Measurements from ENCODE around the gene CENATAC. TPM values are rescaled to one million over a fixed set of nuclear protein-coding genes. Genes with fewer than 3 reads are reported as not detected.

The CENATAC gene
- total and polyA plus RNA-seq, 9 of the 15 experiments (the other 6 are each of a cell fraction or from before 2014, with no cell fraction given), result 2.4 to 25.5 (median 13.7) TPM

GRCh38 chr11:118997627-118998387 lies at the start of gene CENATAC (continued):
- TF ChIP-seq ETS2 (tag; IDR thresholded peaks at IDR 0.05; ENCODE audit: borderline replicate concordance, poor library complexity, severe bottlenecking), result no peak
- no peak for TF ChIP-seq ZNF134 (CRISPR knock-in tag; conservative IDR thresholded peaks at IDR 0.05)
- TF ChIP-seq ZNF12 (CRISPR knock-in tag; IDR thresholded peaks at IDR 0.05), result peak; percentile 74; the same call in 1 of the 2 replicates
- TF ChIP-seq ZNF644 (tag; IDR thresholded peaks at IDR 0.05; ENCODE audit: low read depth), result 0 out of 2 replicates have a peak, but pooled peaks have one; percentile 45
- TF ChIP-seq GABPB1 (CRISPR knock-in tag; IDR thresholded peaks at IDR 0.05), result peak; percentile 22
- 0 out of 2 replicates have a peak, but pooled peaks have one; percentile 32 for TF ChIP-seq ZNF263 (CRISPR knock-in tag; IDR thresholded peaks at IDR 0.05; ENCODE audit: borderline replicate concordance)
- no peak for TF ChIP-seq PRPF4 (IDR thresholded peaks at IDR 0.05; ENCODE audit: insufficient read depth, low read depth, low read length, poor library complexity, severe bottlenecking)
- TF ChIP-seq DACH1 (IDR thresholded peaks at IDR 0.05; ENCODE audit: partially characterized antibody), result peak; percentile 5
- TF ChIP-seq MAFG (tag; conservative IDR thresholded peaks at IDR 0.05), result no peak
- peak; percentile 13; the same call in 1 of the 2 replicates for TF ChIP-seq ZBTB40 (IDR thresholded peaks at IDR 0.05)
- TF ChIP-seq ZBTB40 (CRISPR knock-in tag; IDR thresholded peaks at IDR 0.05), result no peak
- TF ChIP-seq, protein P1, sequence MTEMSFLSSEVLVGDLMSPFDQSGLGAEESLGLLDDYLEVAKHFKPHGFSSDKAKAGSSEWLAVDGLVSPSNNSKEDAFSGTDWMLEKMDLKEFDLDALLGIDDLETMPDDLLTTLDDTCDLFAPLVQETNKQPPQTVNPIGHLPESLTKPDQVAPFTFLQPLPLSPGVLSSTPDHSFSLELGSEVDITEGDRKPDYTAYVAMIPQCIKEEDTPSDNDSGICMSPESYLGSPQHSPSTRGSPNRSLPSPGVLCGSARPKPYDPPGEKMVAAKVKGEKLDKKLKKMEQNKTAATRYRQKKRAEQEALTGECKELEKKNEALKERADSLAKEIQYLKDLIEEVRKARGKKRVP (CRISPR knock-in tag; IDR thresholded peaks at IDR 0.05), result no peak
- TF ChIP-seq, protein P2, sequence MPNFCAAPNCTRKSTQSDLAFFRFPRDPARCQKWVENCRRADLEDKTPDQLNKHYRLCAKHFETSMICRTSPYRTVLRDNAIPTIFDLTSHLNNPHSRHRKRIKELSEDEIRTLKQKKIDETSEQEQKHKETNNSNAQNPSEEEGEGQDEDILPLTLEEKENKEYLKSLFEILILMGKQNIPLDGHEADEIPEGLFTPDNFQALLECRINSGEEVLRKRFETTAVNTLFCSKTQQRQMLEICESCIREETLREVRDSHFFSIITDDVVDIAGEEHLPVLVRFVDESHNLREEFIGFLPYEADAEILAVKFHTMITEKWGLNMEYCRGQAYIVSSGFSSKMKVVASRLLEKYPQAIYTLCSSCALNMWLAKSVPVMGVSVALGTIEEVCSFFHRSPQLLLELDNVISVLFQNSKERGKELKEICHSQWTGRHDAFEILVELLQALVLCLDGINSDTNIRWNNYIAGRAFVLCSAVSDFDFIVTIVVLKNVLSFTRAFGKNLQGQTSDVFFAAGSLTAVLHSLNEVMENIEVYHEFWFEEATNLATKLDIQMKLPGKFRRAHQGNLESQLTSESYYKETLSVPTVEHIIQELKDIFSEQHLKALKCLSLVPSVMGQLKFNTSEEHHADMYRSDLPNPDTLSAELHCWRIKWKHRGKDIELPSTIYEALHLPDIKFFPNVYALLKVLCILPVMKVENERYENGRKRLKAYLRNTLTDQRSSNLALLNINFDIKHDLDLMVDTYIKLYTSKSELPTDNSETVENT (CRISPR knock-in tag; IDR thresholded peaks at IDR 0.05), result peak; percentile 4; the same call in 1 of the 2 replicates
- TF ChIP-seq NFXL1 (CRISPR knock-in tag; IDR thresholded peaks at IDR 0.05), result 0 out of 2 replicates have a peak, but pooled peaks have one; percentile 69
- peak; percentile 86; the same call in 1 of the 2 replicates for TF ChIP-seq SREBF2 (CRISPR knock-in tag; IDR thresholded peaks at IDR 0.05)
